Left forelimb (tissue), 1 donor: ENCODE results near the gene ATG4D.

Source experiments
- DNase-seq: peaks from one replicate; pipeline ENCODE4 v3.0.0-alpha.2; 2018; ENCODE audit warnings: low spot score

ATG4D gene

DNA sequence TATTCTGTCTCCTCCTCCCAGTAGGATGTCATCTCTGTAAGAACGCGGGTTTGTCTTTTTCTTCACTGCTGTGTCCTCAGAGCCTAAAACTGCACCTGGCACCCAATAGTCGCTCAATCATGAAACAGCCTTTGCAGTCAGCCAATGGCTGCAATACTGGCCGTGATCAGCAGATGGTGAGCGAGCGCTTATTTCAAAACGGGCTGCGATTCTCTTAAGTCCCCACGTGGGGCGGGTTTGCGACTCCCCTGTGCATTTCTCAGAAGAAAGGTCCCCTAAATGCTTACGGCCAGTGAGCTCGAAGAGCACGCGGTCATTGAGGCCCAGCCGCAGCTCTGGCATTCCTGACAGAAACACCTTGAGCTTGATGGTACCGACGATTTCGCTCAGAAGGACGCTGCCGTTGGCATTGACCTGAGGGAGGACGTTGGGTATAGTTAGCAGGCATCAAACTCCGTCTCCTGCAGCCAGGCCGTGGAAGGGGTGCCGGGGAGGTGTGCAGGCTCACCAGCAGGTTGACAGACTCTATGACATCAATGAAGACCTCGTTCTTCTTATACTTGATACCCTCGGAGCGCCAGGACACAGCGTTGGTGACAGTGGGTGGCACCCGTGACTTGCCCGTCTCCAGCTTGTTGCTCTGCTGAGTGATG is 37.4 kb downstream of the ATG4D start:
- DNase-seq = peak; percentile 87

DNA sequence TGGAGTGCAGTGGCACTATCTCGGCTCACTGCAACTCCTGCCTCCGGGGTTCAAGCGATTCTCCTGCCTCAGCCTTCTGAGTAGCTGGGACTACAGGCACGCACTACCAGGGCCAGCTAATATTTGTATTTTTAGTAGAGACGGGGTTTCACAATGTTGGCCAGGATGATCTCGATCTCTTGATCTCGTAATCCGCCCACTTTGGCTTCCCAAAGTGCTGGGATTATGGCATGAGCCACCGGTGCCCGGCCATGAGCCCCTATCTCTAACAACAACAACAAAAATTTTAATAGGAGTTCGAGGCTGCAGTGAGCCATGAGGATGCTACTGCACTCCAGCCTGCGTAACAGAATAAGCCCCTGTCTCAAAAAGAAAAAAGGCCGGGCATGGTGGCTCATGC is 38.4 kb downstream of the ATG4D start:
- DNase-seq = no peak

DNA sequence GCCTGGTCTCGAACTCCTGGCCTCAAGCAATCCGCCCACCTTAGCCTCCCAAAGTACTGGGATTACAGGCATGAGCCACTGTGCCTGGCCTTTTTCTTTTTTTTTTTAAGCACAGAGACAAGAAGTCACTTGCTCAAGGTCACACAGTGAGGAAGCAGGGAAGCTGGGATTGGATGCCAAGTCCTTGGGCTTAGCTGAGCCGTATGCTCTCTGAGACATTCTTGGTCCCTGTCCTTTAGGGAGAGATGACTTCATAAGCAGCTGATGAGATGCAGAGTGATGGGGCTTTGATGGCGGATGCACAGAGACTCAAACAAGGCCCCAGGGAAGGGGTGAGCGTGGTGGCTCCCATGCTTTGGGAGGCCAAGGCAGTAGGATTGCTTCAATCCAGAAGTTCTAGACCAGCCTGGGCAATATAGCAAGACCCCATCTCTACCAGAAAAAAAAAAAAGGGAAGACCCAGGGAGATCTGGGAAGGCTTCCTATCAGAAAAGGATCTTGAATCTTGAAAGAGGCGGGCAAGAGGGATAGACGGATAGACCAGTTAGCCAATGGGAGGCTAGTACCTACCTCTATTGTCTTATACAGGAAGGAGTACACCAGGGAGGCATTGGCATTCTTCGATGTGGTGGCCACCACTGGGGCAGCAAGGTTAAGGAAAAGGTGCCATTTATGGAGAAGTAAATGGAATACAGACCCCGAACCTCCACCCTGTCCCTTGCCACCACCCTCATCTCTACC is 39.5 kb downstream of the ATG4D start:
- no peak for DNase-seq

GRCh38 chr19:10586396-10586795 is 42.7 kb downstream of the ATG4D start:
- DNase-seq = no peak

GRCh38 chr19:10587022-10587838 is 43.5 kb downstream of the ATG4D start, which contains the start of gene AP1M2:
Gene AP1M2 (minus strand): TSS chr19:10587312. CDS start chr19:10587231, 81 bp downstream.
- no peak for DNase-seq

GRCh38 chr19:10587839-10588150 is 44.1 kb downstream of the ATG4D start:
- DNase-seq = no peak

- DNase-seq = no peak
These were observed 49.4 kb downstream of the ATG4D start for GRCh38 chr19:10593148-10593547.

DNA sequence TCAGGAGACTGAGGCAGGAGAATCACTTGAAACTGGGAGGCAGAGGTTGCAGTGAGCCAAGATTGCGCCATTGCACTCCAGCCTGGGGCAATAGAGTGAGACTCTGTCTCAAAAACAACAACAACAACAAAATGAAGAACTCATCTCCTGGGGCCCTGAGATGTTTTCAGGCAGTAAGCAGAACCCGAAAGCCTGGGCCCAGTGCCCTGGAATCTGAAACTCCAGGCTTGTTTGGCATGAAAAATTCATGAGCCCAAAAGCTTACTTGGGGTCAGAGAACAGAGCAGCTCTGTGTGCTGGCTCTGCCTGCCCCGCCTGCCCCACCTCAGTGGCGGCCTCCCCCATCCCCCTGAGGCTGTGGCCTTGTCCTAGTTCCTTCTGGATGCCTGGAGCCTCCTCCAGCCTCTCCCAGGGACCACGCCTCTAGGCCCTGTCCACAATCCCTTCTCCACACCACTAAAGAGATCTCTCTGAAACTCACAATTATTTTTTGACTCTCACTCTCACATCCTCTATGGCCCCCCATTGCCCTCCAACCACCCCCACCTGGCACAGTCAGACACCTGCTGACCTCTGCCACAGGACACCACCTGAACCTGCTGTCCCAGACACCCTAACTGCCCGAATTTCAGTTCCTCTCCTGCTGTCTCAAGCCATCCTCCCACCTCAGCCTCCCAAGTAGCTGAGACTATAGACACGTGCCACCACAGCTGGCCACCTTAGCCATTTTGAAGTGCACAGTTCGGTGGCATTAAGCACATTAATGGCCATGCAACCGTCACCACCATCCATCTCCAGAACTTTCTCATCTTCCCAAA is 50.3 kb downstream of the ATG4D start:
- DNase-seq = no peak

- no peak for DNase-seq
These were observed 56.4 kb downstream of the ATG4D start for GRCh38 chr19:10600149-10600548.

DNA sequence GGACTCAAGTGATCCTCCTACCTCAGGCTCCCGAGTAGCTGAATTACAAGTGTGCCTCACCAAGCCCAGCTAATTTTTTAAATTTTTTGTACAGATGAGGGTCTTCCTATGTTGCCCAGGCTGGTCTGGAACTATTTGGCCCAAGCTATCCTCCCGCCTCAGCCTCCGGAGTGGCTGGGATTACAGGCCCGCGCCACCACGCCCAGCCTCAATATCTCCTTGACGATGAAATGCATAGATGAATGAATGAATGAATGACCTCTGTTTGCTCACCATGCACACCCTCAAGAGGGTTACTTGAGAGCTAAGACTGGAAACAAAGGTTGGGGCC is 58.3 kb downstream of the ATG4D start:
- DNase-seq = no peak

DNA sequence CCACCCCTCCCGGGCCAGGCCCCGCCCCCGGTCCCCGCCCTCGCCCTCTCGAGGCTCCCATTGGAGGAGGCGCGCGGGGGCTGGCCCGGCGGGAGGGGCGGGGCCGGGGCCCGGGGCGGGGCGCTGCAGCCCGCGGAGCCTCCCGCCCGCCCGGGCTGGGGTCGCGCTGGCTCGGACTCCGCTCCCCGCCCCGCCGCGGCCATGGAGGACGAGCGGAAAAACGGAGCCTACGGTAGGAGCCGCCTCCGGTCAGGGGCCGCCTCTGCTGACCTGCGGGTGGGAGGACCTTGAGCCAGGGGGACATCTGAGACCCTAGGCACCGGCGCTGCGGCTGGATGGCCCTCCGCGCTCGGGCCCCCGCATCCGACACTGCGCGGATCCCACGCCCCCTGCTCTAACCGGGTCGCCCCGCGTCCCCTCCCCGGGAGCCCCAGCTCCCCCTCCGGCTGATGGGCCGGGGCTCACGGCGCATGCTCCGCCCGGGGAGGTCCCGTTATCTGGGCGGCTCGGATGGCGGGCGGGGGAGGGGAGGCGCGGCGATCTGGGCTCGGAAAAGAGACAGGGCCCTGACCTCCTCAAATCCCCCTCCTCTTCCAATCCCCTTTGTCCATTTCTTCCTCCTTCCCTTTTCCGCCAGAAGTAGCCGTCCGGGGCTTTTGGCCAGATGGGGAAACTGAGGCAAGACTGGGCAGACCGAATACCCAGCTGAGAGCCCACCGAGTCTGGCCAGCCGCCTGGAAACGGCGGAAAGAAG is 58.8 kb downstream of the ATG4D start:
- DNase-seq = peak; percentile 89
